Nephron progenitor cell (in vitro differentiated cells): ENCODE results near the gene MYBPC1.

Source experiments
- DNase-seq: peaks from one replicate; pipeline ENCODE4 v3.0.0; 2021
- H3K27ac Mint-ChIP-seq: 2 replicates; pipeline ENCODE4 v1.8.0; 2021; ENCODE audit warnings: mild to moderate bottlenecking, moderate library complexity, mixed read lengths
- H3K27me3 Mint-ChIP-seq: 2 replicates; pipeline ENCODE4 v1.8.0; 2021; ENCODE audit warnings: mild to moderate bottlenecking, low read depth, mixed read lengths; ENCODE audit not compliant: poor library complexity
- H3K36me3 Mint-ChIP-seq: 2 replicates; pipeline ENCODE4 v1.8.0; 2021; ENCODE audit warnings: low read depth, mixed read lengths
- H3K4me1 Mint-ChIP-seq: 2 replicates; pipeline ENCODE4 v1.8.0; 2021; ENCODE audit warnings: mixed read lengths
- H3K4me3 Mint-ChIP-seq: 2 replicates; pipeline ENCODE4 v1.8.0; 2021; ENCODE audit warnings: mild to moderate bottlenecking, moderate library complexity, mixed read lengths
- H3K9me3 Mint-ChIP-seq: 2 replicates; pipeline ENCODE4 v1.8.0; 2021; ENCODE audit warnings: mild to moderate bottlenecking, moderate library complexity, mixed read lengths
- CTCF ChIP-seq: fragments of 200-600 bp; sonication (generic); IDR thresholded peaks from 2 replicates; pipeline ENCODE4 v1.5.0; 2021; ENCODE audit warnings: antibody characterized with exemption

Gene MYBPC1

GRCh38 chr12:101719566-101719965 lies 124.8 kb downstream of the MYBPC1 start:
- no peak for TF ChIP-seq CTCF
- H3K9me3 Mint-ChIP-seq, result no peaks in the 10 kb centered on the region
- no peaks in the 10 kb centered on the region for H3K27me3 Mint-ChIP-seq
- peaks cover 15% of the 10 kb centered on the region for H3K4me1 Mint-ChIP-seq
- DNase-seq, result no peak
- H3K27ac Mint-ChIP-seq, result no peak overlapping the region
- no peaks in the 10 kb centered on the region for H3K36me3 Mint-ChIP-seq
- no peak overlapping the region for H3K4me3 Mint-ChIP-seq

GRCh38 chr12:101720118-101720517 lies 125.3 kb downstream of the MYBPC1 start:
- Mint-ChIP-seq H3K9me3 (no peaks in the 10 kb centered on the region), H3K27ac (no peak overlapping the region), H3K27me3 (no peaks in the 10 kb centered on the region), H3K36me3 (no peaks in the 10 kb centered on the region), H3K4me1 (peaks cover 10% of the 10 kb centered on the region), H3K4me3 (no peak overlapping the region)
- no peak for DNase-seq
- no peak for TF ChIP-seq CTCF

- H3K27me3 Mint-ChIP-seq, result no peaks in the 10 kb centered on the region
- no peak overlapping the region for H3K27ac Mint-ChIP-seq
- no peak for DNase-seq
- no peaks in the 10 kb centered on the region for H3K4me1 Mint-ChIP-seq
- no peaks in the 10 kb centered on the region for H3K36me3 Mint-ChIP-seq
- no peak for TF ChIP-seq CTCF
- no peak overlapping the region for H3K4me3 Mint-ChIP-seq
- no peaks in the 10 kb centered on the region for H3K9me3 Mint-ChIP-seq
These were observed 127.6 kb downstream of the MYBPC1 start for GRCh38 chr12:101722392-101722791.

GRCh38 chr12:101727098-101727497 lies 132.3 kb downstream of the MYBPC1 start:
- Mint-ChIP-seq H3K27ac (no peak overlapping the region), H3K4me3 (no peak overlapping the region), H3K36me3 (peaks cover 4% of the 10 kb centered on the region), H3K9me3 (no peaks in the 10 kb centered on the region), H3K27me3 (no peaks in the 10 kb centered on the region), H3K4me1 (no peaks in the 10 kb centered on the region)
- TF ChIP-seq CTCF, result no peak
- no peak for DNase-seq

GRCh38 chr12:101729842-101730241 lies 135.1 kb downstream of the MYBPC1 start:
- Mint-ChIP-seq H3K27ac (no peak overlapping the region), H3K36me3 (peaks cover 7% of the 10 kb centered on the region), H3K4me1 (no peaks in the 10 kb centered on the region), H3K27me3 (no peaks in the 10 kb centered on the region), H3K4me3 (no peak overlapping the region), H3K9me3 (no peaks in the 10 kb centered on the region)
- no peak for TF ChIP-seq CTCF
- DNase-seq, result no peak

- no peak for DNase-seq
- no peak overlapping the region for H3K4me3 Mint-ChIP-seq
- H3K36me3 Mint-ChIP-seq, result peaks cover 8% of the 10 kb centered on the region
- no peak overlapping the region for H3K27ac Mint-ChIP-seq
- no peaks in the 10 kb centered on the region for H3K9me3 Mint-ChIP-seq
- TF ChIP-seq CTCF, result no peak
- peaks cover under 1% of the 10 kb centered on the region for H3K4me1 Mint-ChIP-seq
- no peaks in the 10 kb centered on the region for H3K27me3 Mint-ChIP-seq
These were observed 137.5 kb downstream of the MYBPC1 start for GRCh38 chr12:101732318-101732717.
